Neutrophil (primary cell): ENCODE results near the gene PLD3.

ENCODE experiments used
- H3K27ac ChIP-seq: fragments of 200-600 bp; sonication (generic); 2 replicates; pipeline ENCODE4 v1.5.1; 2016; ENCODE audit warnings: mild to moderate bottlenecking, moderate library complexity
- H3K27me3 ChIP-seq: fragments of 200-600 bp; sonication (generic); 2 replicates; pipeline ENCODE4 v1.6.0; 2016; ENCODE audit warnings: mild to moderate bottlenecking
- H3K36me3 ChIP-seq: fragments of 200-600 bp; sonication (generic); 2 replicates; pipeline ENCODE4 v1.5.1; 2017
- H3K4me1 ChIP-seq, 2 experiments: fragments of 200-600 bp in 1 of 2; sonication (generic) in 1 of 2; 1 replicate in 1 of 2; 2 replicates in 1 of 2; pipeline versions ENCODE4 v1.5.1 to v1.6.1; 2013 to 2016; ENCODE audit warnings: low read depth in 1 of 2, low read length in 1 of 2, mild to moderate bottlenecking in 1 of 2, moderate library complexity in 1 of 2; ENCODE audit not compliant: control insufficient read depth in 1 of 2, insufficient read depth in 1 of 2
- H3K4me3 ChIP-seq, 2 experiments: fragments of 200-600 bp in 1 of 2; sonication (generic) in 1 of 2; 1 replicate in 1 of 2; 2 replicates in 1 of 2; pipeline ENCODE4 v1.5.1; 2013 to 2016; ENCODE audit warnings: low read depth in 1 of 2, low read length in 1 of 2, mild to moderate bottlenecking in 1 of 2, moderate library complexity in 1 of 2
- H3K9me3 ChIP-seq: fragments of 200-600 bp; sonication (generic); 2 replicates; pipeline ENCODE4 v1.5.1; 2016
- CTCF ChIP-seq: fragments of 200-600 bp; sonication (generic); IDR thresholded peaks from 2 replicates; pipeline ENCODE4 v1.5.1; 2016; ENCODE audit warnings: antibody characterized with exemption

Gene PLD3

GRCh38 chr19:40388481-40388880, 40.0 kb downstream of the PLD3 start:
- Histone ChIP-seq H3K27me3 (no peaks in the 10 kb centered on the region), H3K4me1 (no peaks in the 10 kb centered on the region), H3K36me3 (no peaks in the 10 kb centered on the region), H3K27ac (no peak overlapping the region), H3K4me3 (no peak overlapping the region), H3K9me3 (no peaks in the 10 kb centered on the region)
- no peak for TF ChIP-seq CTCF

GRCh38 chr19:40389404-40390083, 41.0 kb downstream of the PLD3 start:
- H3K36me3 ChIP-seq: no peaks in the 10 kb centered on the region

GRCh38 chr19:40390084-40390742, 41.7 kb downstream of the PLD3 start, which contains the start of gene HIPK4:
Gene HIPK4, minus strand, starts transcription at chr19:40390181. Its CDS starts 279 bp downstream, at chr19:40389902.
- no peaks in the 10 kb centered on the region for H3K4me1 ChIP-seq
- TF ChIP-seq CTCF: no peak
- H3K27me3 ChIP-seq: no peaks in the 10 kb centered on the region
- no peak within 1 kb of the TSS for H3K4me3 ChIP-seq
- H3K27ac ChIP-seq: no peak within 1 kb of the TSS
- H3K9me3 ChIP-seq: no peaks in the 10 kb centered on the region
- no peaks in the 10 kb centered on the region for H3K36me3 ChIP-seq

More at GRCh38 chr19:40389404-40390083, 41.0 kb downstream of the PLD3 start:
- no peak overlapping the region for H3K27ac ChIP-seq
- no peaks in the 10 kb centered on the region for H3K9me3 ChIP-seq
- H3K4me3 ChIP-seq: no peak overlapping the region
- H3K27me3 ChIP-seq: no peaks in the 10 kb centered on the region
- no peak for TF ChIP-seq CTCF
- H3K4me1 ChIP-seq: no peaks in the 10 kb centered on the region

GRCh38 chr19:40392123-40392522, 43.6 kb downstream of the PLD3 start:
- no peaks in the 10 kb centered on the region for H3K36me3 ChIP-seq
- H3K4me1 ChIP-seq: no peaks in the 10 kb centered on the region
- peaks cover 8% of the 10 kb centered on the region for H3K27me3 ChIP-seq
- no peaks in the 10 kb centered on the region for H3K9me3 ChIP-seq
- no peak overlapping the region for H3K4me3 ChIP-seq
- no peak for TF ChIP-seq CTCF
- H3K27ac ChIP-seq: no peak overlapping the region

- Histone ChIP-seq H3K27me3 (peaks cover 15% of the 10 kb centered on the region), H3K4me1 (peaks cover 0 to under 1% of the 10 kb centered on the region in 2 experiments), H3K36me3 (no peaks in the 10 kb centered on the region), H3K9me3 (no peaks in the 10 kb centered on the region), H3K4me3 (no peak overlapping the region), H3K27ac (no peak overlapping the region)
- TF ChIP-seq CTCF: no peak
These were observed 44.5 kb downstream of the PLD3 start for GRCh38 chr19:40392894-40393517.
